Measurements from ENCODE around the gene INPP5D. TPM values are rescaled to one million over a fixed set of nuclear protein-coding genes. Genes with fewer than 3 reads are reported as not detected.

Gene INPP5D
- total and polyA plus RNA-seq, 2 of the 13 experiments (the other 11 are each of a cell fraction or from before 2014, with no cell fraction given), result 16.7 to 18.0 TPM

DNA sequence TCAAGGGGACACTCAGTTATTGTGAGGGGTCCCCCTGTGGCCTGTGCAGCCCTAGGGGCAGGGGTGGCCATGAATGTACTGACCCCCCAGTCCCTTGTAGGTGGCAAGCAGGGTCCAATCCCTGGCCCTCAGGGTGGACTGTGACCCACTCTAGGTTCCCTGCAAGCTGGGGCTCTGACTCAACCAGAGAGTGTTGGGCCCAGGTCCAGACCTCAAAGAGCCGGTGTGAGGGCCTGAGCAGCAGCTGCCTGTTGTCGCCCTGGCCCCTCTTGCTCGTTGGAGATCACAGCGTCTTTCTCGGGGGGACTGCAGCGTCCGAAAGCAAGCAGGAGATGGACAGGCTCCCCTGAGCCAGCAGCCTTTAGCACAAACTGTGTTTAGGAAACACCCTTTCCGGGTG lies 124.5 kb downstream of the INPP5D start:
- ChIA-PET CTCF (ENCODE audit: low intra/inter-chr PET ratio, low total read pairs) (no interaction called here), POLR2A (no interaction called here)
- ATAC-seq (peak; percentile 29; the same call in 2 of the 3 replicates), DNase-seq (ENCODE audit: low spot score) (no peak), FAIRE-seq (no peak)
- in situ Hi-C loops (cut with HindIII; ENCODE audit: extremely low pct_ligation_motif_present, low pct_unique_long_range_greater_than_20kb) (no loop called here), intact Hi-C loops (cut with micrococcal nuclease; ENCODE audit: unreplicated experiment) (no loop called here)
- Histone ChIP-seq H3K27me3 (ENCODE audit: control insufficient read depth in 1 of 2, insufficient read depth in 2 of 2, low read length in 2 of 2) (no peaks in the 10 kb centered on the region), H3K27ac (ENCODE audit: extremely low read length, insufficient read depth, low read length) (no peak overlapping the region), H4K20me1 (ENCODE audit: insufficient read depth, low read length) (no peaks in the 10 kb centered on the region), H3K36me3 (replicated peaks in 1 of 2; ENCODE audit: control insufficient read depth in 1 of 2, insufficient read depth in 2 of 2, low read length in 2 of 2) (peaks cover 32 to 64% of the 10 kb centered on the region in 2 experiments), H3K79me2 (ENCODE audit: insufficient read depth, low read length) (no peaks in the 10 kb centered on the region), H3K9me3 (ENCODE audit: low read length) (no peaks in the 10 kb centered on the region), H3K4me1 (ENCODE audit: insufficient read depth, low read length) (peaks cover 15% of the 10 kb centered on the region), H3K4me2 (ENCODE audit: low read depth, low read length) (no peak overlapping the region), H3K9ac (ENCODE audit: insufficient read depth, low read depth, low read length) (no peak overlapping the region), H3K4me3 (replicated peaks in 1 of 3; ENCODE audit: insufficient read depth in 1 of 3, low read depth in 2 of 3, low read length in 3 of 3) (no peak overlapping the region), H2AFZ (ENCODE audit: low read length) (no peak overlapping the region)
- 97% methylated on average over 4 of the region's 8 CpGs for WGBS (ENCODE audit: low lambda C conversion rate)
- 0 out of 2 replicates have a peak, but pooled peaks have one; percentile 40 for TF ChIP-seq ZNF891 (CRISPR knock-in tag; IDR thresholded peaks at IDR 0.05)
- TF ChIP-seq ZNF709 (CRISPR knock-in tag; IDR thresholded peaks at IDR 0.05), result 0 out of 2 replicates have a peak, but pooled peaks have one; percentile 23
- 0 out of 2 replicates have a peak, but pooled peaks have one; percentile 34 for TF ChIP-seq ZNF446 (CRISPR knock-in tag; IDR thresholded peaks at IDR 0.05)
- no peak for TF ChIP-seq NKX3-1 (CRISPR knock-in tag; IDR thresholded peaks at IDR 0.05)
- TF ChIP-seq ZNF563 (CRISPR knock-in tag; IDR thresholded peaks at IDR 0.05), result 0 out of 2 replicates have a peak, but pooled peaks have one; percentile 39
- TF ChIP-seq ZNF577 (CRISPR knock-in tag; IDR thresholded peaks at IDR 0.05; ENCODE audit: borderline replicate concordance, low read depth), result no peak
- no peak for TF ChIP-seq THYN1 (CRISPR knock-in tag; IDR thresholded peaks at IDR 0.05; ENCODE audit: borderline replicate concordance, low read depth)
- no peak for TF ChIP-seq ZBTB21 (CRISPR knock-in tag; IDR thresholded peaks at IDR 0.05)
- TF ChIP-seq, protein P1, sequence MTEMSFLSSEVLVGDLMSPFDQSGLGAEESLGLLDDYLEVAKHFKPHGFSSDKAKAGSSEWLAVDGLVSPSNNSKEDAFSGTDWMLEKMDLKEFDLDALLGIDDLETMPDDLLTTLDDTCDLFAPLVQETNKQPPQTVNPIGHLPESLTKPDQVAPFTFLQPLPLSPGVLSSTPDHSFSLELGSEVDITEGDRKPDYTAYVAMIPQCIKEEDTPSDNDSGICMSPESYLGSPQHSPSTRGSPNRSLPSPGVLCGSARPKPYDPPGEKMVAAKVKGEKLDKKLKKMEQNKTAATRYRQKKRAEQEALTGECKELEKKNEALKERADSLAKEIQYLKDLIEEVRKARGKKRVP (CRISPR knock-in tag; IDR thresholded peaks at IDR 0.05), result no peak
- BruUV-seq (replicated peaks), result no TSS peak
